Loucy (cell line): ENCODE results near the gene AGPAT3.

ENCODE experiments used
- H2AFZ ChIP-seq: fragments of 200-600 bp; sonication (generic); 2 replicates; pipeline ENCODE4 v1.6.0; 2016; ENCODE audit warnings: antibody characterized with exemption, mild to moderate bottlenecking, low read length, moderate library complexity
- H3F3A ChIP-seq: fragments of 200-600 bp; 2 replicates; pipeline ENCODE4 v1.6.0; 2016; ENCODE audit warnings: antibody characterized with exemption, low read depth, mild to moderate bottlenecking
- H3K27me3 ChIP-seq: fragments of 200-600 bp; sonication (generic); 2 replicates; pipeline ENCODE4 v1.6.1; 2014; ENCODE audit warnings: low read length, mild to moderate bottlenecking; ENCODE audit not compliant: insufficient read depth, poor library complexity, severe bottlenecking
- H3K36me3 ChIP-seq: fragments of 200-600 bp; sonication (generic); 2 replicates; pipeline ENCODE4 v1.6.1; 2016; ENCODE audit warnings: low read length; ENCODE audit not compliant: insufficient read depth
- H3K4me1 ChIP-seq: fragments of 200-600 bp; sonication (generic); 2 replicates; pipeline ENCODE4 v1.5.1; 2014; ENCODE audit warnings: low read length, mild to moderate bottlenecking; ENCODE audit not compliant: insufficient read depth, poor library complexity, severe bottlenecking
- H3K4me2 ChIP-seq: fragments of 200-600 bp; sonication (generic); 2 replicates; pipeline ENCODE4 v1.6.0; 2014; ENCODE audit warnings: antibody characterized with exemption, low read length, low read depth, mild to moderate bottlenecking; ENCODE audit not compliant: poor library complexity, severe bottlenecking
- H3K4me3 ChIP-seq: fragments of 200-600 bp; sonication (generic); 2 replicates; pipeline ENCODE4 v1.5.1; 2014; ENCODE audit warnings: low read length, mild to moderate bottlenecking, mixed read lengths; ENCODE audit not compliant: poor library complexity, severe bottlenecking
- H3K79me2 ChIP-seq: fragments of 200-600 bp; sonication (generic); 2 replicates; pipeline ENCODE4 v1.6.1; 2014; ENCODE audit warnings: low read length; ENCODE audit not compliant: insufficient read depth
- H3K9ac ChIP-seq: fragments of 200-600 bp; sonication (generic); 2 replicates; pipeline ENCODE4 v1.6.0; 2014; ENCODE audit warnings: mild to moderate bottlenecking, low read depth, low read length, moderate library complexity; ENCODE audit not compliant: poor library complexity, severe bottlenecking
- H3K9me2 ChIP-seq: fragments of 200-600 bp; sonication (generic); replicated peaks from 2 replicates; pipeline ENCODE4 v1.6.1; 2016; ENCODE audit warnings: low read depth, low read length, mixed read lengths
- H3K9me3 ChIP-seq: fragments of 200-600 bp; sonication (generic); 2 replicates; pipeline ENCODE4 v1.6.1; 2014; ENCODE audit warnings: mild to moderate bottlenecking, antibody characterized with exemption, low read length, low read depth; ENCODE audit not compliant: insufficient read depth
- H4K20me1 ChIP-seq: fragments of 200-600 bp; sonication (generic); 2 replicates; pipeline ENCODE4 v1.6.0; 2014; ENCODE audit warnings: antibody characterized with exemption, low read length, mild to moderate bottlenecking; ENCODE audit not compliant: insufficient read depth, poor library complexity, severe bottlenecking
- CTCF ChIP-seq: fragments of 200-600 bp; sonication (generic); conservative IDR thresholded peaks from 2 replicates; pipeline ENCODE4 v1.5.1; 2014; ENCODE audit warnings: mild to moderate bottlenecking, antibody characterized with exemption, low read length
- EZH2phosphoT487 ChIP-seq: fragments of 200-600 bp; IDR thresholded peaks from 2 replicates; pipeline ENCODE4 v1.6.1; 2018; ENCODE audit warnings: antibody characterized with exemption, mild to moderate bottlenecking, moderate library complexity, borderline replicate concordance

The AGPAT3 gene

GRCh38 chr21:44003307-44003966 lies 138.4 kb downstream of the AGPAT3 start:
- no peak for TF ChIP-seq CTCF
- no peak for TF ChIP-seq EZH2phosphoT487
- Histone ChIP-seq H4K20me1 (no peaks in the 10 kb centered on the region), H3K36me3 (no peaks in the 10 kb centered on the region), H3K9me2 (no peaks in the 10 kb centered on the region), H3F3A (no peaks in the 10 kb centered on the region), H3K9me3 (no peaks in the 10 kb centered on the region), H3K4me2 (no peak overlapping the region), H3K4me3 (no peak overlapping the region), H3K27me3 (no peaks in the 10 kb centered on the region), H2AFZ (no peak overlapping the region), H3K79me2 (no peaks in the 10 kb centered on the region), H3K4me1 (no peaks in the 10 kb centered on the region), H3K9ac (no peak overlapping the region)

- Histone ChIP-seq H3K9ac (no peak overlapping the region), H3F3A (no peaks in the 10 kb centered on the region)
Observed at GRCh38 chr21:44005071-44005470, 140.0 kb downstream of the AGPAT3 start.

DNA sequence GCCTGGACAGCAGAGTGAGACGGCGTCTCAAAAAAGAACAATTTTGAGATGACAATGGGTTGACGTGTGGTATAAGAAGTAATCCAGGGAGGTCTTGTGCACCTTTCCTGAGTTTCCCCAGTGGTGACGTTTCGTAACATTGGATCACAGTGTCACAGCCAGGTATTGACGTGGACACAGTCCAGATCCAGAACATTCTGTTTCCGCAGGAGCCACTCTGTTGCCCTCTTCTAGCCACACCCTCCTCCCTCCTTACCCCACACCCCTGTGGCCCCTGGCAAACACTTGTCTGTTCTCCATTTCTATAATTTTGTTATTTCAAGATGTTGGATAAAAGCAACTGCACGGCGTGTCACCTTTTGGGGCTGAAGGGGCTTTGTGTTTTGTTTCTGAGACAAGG lies 140.6 kb downstream of the AGPAT3 start:
- no peaks in the 10 kb centered on the region for H3K79me2 ChIP-seq
- H3K4me2 ChIP-seq: no peak overlapping the region
- no peak for TF ChIP-seq EZH2phosphoT487
- TF ChIP-seq CTCF: no peak
- H3K4me3 ChIP-seq: no peak overlapping the region
- no peak overlapping the region for H3K9ac ChIP-seq
- no peaks in the 10 kb centered on the region for H3F3A ChIP-seq
- no peaks in the 10 kb centered on the region for H3K36me3 ChIP-seq
- H3K4me1 ChIP-seq: peaks cover 4% of the 10 kb centered on the region
- no peaks in the 10 kb centered on the region for H3K9me3 ChIP-seq
- H4K20me1 ChIP-seq: no peaks in the 10 kb centered on the region
- no peaks in the 10 kb centered on the region for H3K9me2 ChIP-seq
- no peak overlapping the region for H2AFZ ChIP-seq
- no peaks in the 10 kb centered on the region for H3K27me3 ChIP-seq

More at GRCh38 chr21:44005071-44005470, 140.0 kb downstream of the AGPAT3 start:
- Histone ChIP-seq H2AFZ (no peak overlapping the region), H3K36me3 (no peaks in the 10 kb centered on the region), H3K79me2 (no peaks in the 10 kb centered on the region), H3K27me3 (no peaks in the 10 kb centered on the region), H3K9me3 (no peaks in the 10 kb centered on the region), H3K9me2 (no peaks in the 10 kb centered on the region), H3K4me1 (no peaks in the 10 kb centered on the region), H4K20me1 (no peaks in the 10 kb centered on the region), H3K4me3 (no peak overlapping the region), H3K4me2 (no peak overlapping the region)
- TF ChIP-seq EZH2phosphoT487: no peak
- TF ChIP-seq CTCF: no peak
